Vagina (tissue), 2 donors: ENCODE measurements around the gene MRPL53. TPM values are rescaled to one million over a fixed set of nuclear protein-coding genes. Genes with fewer than 3 reads are reported as not detected.

ENCODE experiments used
- DNase-seq, 2 donors: peaks; one replicate each; pipeline ENCODE4 v3.0.0-alpha.2; 2017; ENCODE audit errors: extremely low spot score in 2 of 2
- H3K27ac ChIP-seq: fragments of 200-600 bp; sonication (generic); one replicate; pipeline ENCODE4 v1.5.1; 2019
- H3K27me3 ChIP-seq: fragments of 200-600 bp; sonication (generic); one replicate; pipeline ENCODE4 v1.5.1; 2019
- H3K36me3 ChIP-seq, 2 donors: fragments of 200-600 bp; sonication (generic); one replicate each; pipeline ENCODE4 v1.5.1; 2017 to 2019
- H3K4me1 ChIP-seq: fragments of 200-600 bp; sonication (generic); one replicate; pipeline ENCODE4 v1.5.1; 2019
- H3K4me3 ChIP-seq, 2 donors: fragments of 200-600 bp; sonication (generic); 1 replicate in 1 of 2; 2 replicates in 1 of 2; pipeline ENCODE4 v1.5.1; 2016 to 2019
- H3K9me3 ChIP-seq: fragments of 200-600 bp; sonication (generic); one replicate; pipeline ENCODE4 v1.5.1; 2019
- CTCF ChIP-seq, 3 experiments: fragments of 450-650 bp in 2 of 3; fragments of 200-600 bp in 1 of 3; sonication (generic) in 1 of 3; IDR thresholded peaks; one replicate each; pipeline ENCODE4 v1.5.1; 2017 to 2019; ENCODE audit warnings: antibody characterized with exemption in 3 of 3, mild to moderate bottlenecking in 2 of 3, moderate library complexity in 2 of 3
- POLR2A ChIP-seq, 2 donors: fragments of 450-650 bp; IDR thresholded peaks; one replicate each; pipeline ENCODE4 v1.6.1; 2017; ENCODE audit warnings: antibody characterized with exemption in 2 of 2, mild to moderate bottlenecking in 2 of 2, moderate library complexity in 2 of 2
- POLR2AphosphoS5 ChIP-seq, 2 donors: sonication (generic); formaldehyde crosslinking; IDR thresholded peaks; one replicate each; pipeline ENCODE4 v1.9.0; 2017; ENCODE audit warnings: antibody characterized with exemption in 2 of 2, mild to moderate bottlenecking in 2 of 2, low read depth in 1 of 2; ENCODE audit not compliant: insufficient read depth in 1 of 2
- intact Hi-C: fragments of 100-400 bp; cut with DNase I; formaldehyde crosslinking; loops from one replicate; pipeline ENCODE4 v1.15.1; 2023
- total RNA-seq: library from RNA; depleted of rRNA; stranded (reverse); fragments of >200 nt; gene quantifications from one replicate; pipeline ENCODE4 v1.2.3, GENCODE V29; 2016

MRPL53 gene
- total RNA-seq, 1 donor from 2014 or later = 40.3 TPM

GRCh38 chr2:74428675-74429074 is 43.8 kb downstream of the MRPL53 start:
- Histone ChIP-seq H3K27me3 (no peaks in the 10 kb centered on the region), H3K9me3 (no peaks in the 10 kb centered on the region), H3K4me1 (no peaks in the 10 kb centered on the region), H3K4me3 (no peak overlapping the region), H3K27ac (no peak overlapping the region), H3K36me3 (peaks cover 0 to 39% of the 10 kb centered on the region in 2 donors)
- intact Hi-C loops = no loop called here
- DNase-seq = no peak
- TF ChIP-seq POLR2AphosphoS5 (IDR thresholded peaks at IDR 0.05; ENCODE audit: insufficient read depth in 1 of 2, low read depth in 1 of 2) (no peak), POLR2A (IDR thresholded peaks at IDR 0.05) (no peak), CTCF (IDR thresholded peaks at IDR 0.05) (no peak)

GRCh38 chr2:74427551-74427950 is 44.9 kb downstream of the MRPL53 start:
- no peaks in the 10 kb centered on the region for H3K9me3 ChIP-seq
- intact Hi-C loops = no loop called here
- H3K4me1 ChIP-seq = no peaks in the 10 kb centered on the region
- no peak for DNase-seq
- TF ChIP-seq POLR2AphosphoS5 (IDR thresholded peaks at IDR 0.05; ENCODE audit: insufficient read depth in 1 of 2, low read depth in 1 of 2) (no peak), POLR2A (IDR thresholded peaks at IDR 0.05) (no peak), CTCF (IDR thresholded peaks at IDR 0.05) (no peak)
- peaks cover 0 to 39% of the 10 kb centered on the region in 2 donors for H3K36me3 ChIP-seq
- no peaks in the 10 kb centered on the region for H3K27me3 ChIP-seq
- H3K4me3 ChIP-seq = no peak overlapping the region
- no peak overlapping the region for H3K27ac ChIP-seq

- no peak for DNase-seq
- H3K36me3 ChIP-seq = peaks cover 0 to 36% of the 10 kb centered on the region in 2 donors
- peaks cover 8% of the 10 kb centered on the region for H3K4me1 ChIP-seq
- TF ChIP-seq POLR2AphosphoS5 (IDR thresholded peaks at IDR 0.05; ENCODE audit: insufficient read depth in 1 of 2, low read depth in 1 of 2) (no peak), CTCF (IDR thresholded peaks at IDR 0.05) (no peak), POLR2A (IDR thresholded peaks at IDR 0.05) (no peak)
- no peak overlapping the region for H3K4me3 ChIP-seq
- no peaks in the 10 kb centered on the region for H3K9me3 ChIP-seq
- H3K27me3 ChIP-seq = no peaks in the 10 kb centered on the region
- H3K27ac ChIP-seq = no peak overlapping the region
- intact Hi-C loops = no loop called here
These were observed 46.2 kb downstream of the MRPL53 start for GRCh38 chr2:74426181-74426758.

GRCh38 chr2:74425523-74425922 is 47.0 kb downstream of the MRPL53 start:
- H3K4me1 ChIP-seq = peaks cover 16% of the 10 kb centered on the region
- peaks cover 0 to 33% of the 10 kb centered on the region in 2 donors for H3K36me3 ChIP-seq
- H3K27ac ChIP-seq = no peak overlapping the region
- no peaks in the 10 kb centered on the region for H3K9me3 ChIP-seq
- DNase-seq = no peak
- intact Hi-C loops = no loop called here
- no peaks in the 10 kb centered on the region for H3K27me3 ChIP-seq
- H3K4me3 ChIP-seq = no peak overlapping the region
- no peak for TF ChIP-seq CTCF (IDR thresholded peaks at IDR 0.05)
- no peak for TF ChIP-seq POLR2AphosphoS5 (IDR thresholded peaks at IDR 0.05; ENCODE audit: insufficient read depth in 1 of 2, low read depth in 1 of 2)
- TF ChIP-seq POLR2A (IDR thresholded peaks at IDR 0.05) = no peak

GRCh38 chr2:74424995-74425406 is 47.5 kb downstream of the MRPL53 start:
- intact Hi-C loops = no loop called here
- peaks cover 0 to 27% of the 10 kb centered on the region in 2 donors for H3K36me3 ChIP-seq
- no peak overlapping the region for H3K4me3 ChIP-seq
- DNase-seq = no peak
- no peaks in the 10 kb centered on the region for H3K9me3 ChIP-seq
- no peak overlapping the region for H3K27ac ChIP-seq
- no peaks in the 10 kb centered on the region for H3K27me3 ChIP-seq
- H3K4me1 ChIP-seq = peaks cover 19% of the 10 kb centered on the region
- no peak for TF ChIP-seq POLR2A (IDR thresholded peaks at IDR 0.05)
- TF ChIP-seq POLR2AphosphoS5 (IDR thresholded peaks at IDR 0.05; ENCODE audit: insufficient read depth in 1 of 2, low read depth in 1 of 2) = no peak
